GM12875 (cell line): Measurements from ENCODE around the gene TIAL1.

ENCODE experiments used
- H3K4me3 ChIP-seq: one replicate; pipeline ENCODE4 v1.5.1; 2011; ENCODE audit warnings: low read depth, low read length, control low read depth
- CTCF ChIP-seq: IDR thresholded peaks from 2 replicates; pipeline ENCODE4 v1.5.1; 2011; ENCODE audit warnings: low read depth, mild to moderate bottlenecking, control low read depth, inconsistent platforms, low read length, moderate library complexity, borderline replicate concordance; ENCODE audit not compliant: insufficient read depth

Gene TIAL1

GRCh38 chr10:119545310-119545709, 51.5 kb downstream of the TIAL1 start:
- no peak overlapping the region for H3K4me3 ChIP-seq
- no peak for TF ChIP-seq CTCF

GRCh38 chr10:119543814-119544642, 52.7 kb downstream of the TIAL1 start:
- H3K4me3 ChIP-seq = no peak overlapping the region
- no peak for TF ChIP-seq CTCF

DNA sequence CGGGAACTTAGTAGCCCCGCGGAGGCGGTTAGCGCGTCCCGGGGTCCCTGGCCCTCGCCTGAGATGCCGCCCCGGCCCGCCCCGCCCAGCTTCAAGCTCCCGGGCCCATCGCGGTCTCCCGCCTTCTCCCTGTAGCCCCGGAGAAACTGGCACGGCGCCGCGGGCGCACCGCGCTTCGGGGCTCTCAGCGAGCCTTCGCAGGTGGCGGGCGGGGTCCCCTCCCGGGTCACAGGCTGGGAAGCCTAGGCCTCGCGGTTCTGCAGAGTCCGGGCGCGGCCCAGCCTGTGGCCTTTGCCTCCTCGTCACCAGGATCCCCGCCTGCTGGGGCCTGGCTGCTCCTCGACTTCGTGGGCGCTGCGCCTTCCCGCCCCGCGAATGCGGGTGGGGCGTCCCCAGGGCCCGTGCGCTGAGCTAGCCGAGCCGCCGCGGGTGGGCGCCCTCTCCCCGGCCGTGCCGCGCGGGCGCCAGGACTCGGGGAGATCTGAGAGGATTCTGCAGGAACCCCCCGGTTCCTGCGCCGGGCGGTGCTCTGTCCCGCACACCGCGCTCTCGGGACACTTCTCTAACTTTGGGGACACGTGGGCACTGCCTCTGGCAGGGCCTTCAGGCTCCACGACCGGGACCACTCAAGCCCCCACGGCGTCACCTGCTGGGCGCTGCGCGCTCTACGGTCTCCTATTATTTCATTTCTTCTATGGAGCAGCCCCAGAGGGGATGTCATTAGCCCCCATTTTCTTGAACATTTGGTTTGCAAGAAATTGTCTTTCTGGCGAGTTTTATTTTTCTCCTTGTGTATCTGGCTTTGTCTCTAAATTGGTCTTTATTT, 53.6 kb downstream of the TIAL1 start:
- H3K4me3 ChIP-seq = peak overlapping the region; percentile 92
- TF ChIP-seq CTCF = peak; percentile 67

DNA sequence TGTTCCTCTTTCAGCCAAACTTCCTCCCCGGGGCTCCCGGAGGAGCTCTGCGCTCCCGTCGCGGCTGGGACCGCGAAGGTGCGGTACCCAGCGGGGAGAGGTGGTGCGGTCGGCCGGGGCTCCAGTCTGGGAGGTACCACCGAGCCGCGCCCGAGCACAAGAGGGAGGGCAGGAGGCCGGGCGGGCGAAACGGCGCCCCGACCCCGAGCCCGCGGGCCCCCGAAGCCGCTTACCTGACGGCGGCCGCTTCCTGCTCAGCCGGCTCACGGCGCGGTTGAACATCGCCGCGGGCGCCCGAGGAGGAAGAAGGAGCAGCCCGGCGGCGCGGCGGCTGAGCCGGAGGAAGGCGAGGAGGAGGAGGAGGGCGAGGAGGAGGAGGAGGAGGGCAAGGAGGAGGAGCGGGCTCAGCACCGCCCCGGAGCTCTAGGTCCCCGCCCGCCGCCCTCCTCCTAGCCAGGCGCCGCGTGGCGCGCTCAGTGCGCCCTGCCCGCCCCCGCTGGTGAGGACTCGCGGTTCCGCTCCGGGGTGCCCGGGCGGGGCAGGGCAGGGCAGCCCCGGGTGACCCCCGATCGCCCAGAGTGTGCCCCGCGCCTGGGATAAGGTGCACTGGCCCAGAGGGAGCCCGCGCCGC, 54.3 kb downstream of the TIAL1 start, which contains the start of gene RGS10:
Gene RGS10, minus strand, starts transcription at position 363 of the 631 bp plus-strand sequence. Its CDS starts 81 bp downstream, at position 282.
- no peak for TF ChIP-seq CTCF
- peak within 1 kb of the TSS; percentile 92 for H3K4me3 ChIP-seq

DNA sequence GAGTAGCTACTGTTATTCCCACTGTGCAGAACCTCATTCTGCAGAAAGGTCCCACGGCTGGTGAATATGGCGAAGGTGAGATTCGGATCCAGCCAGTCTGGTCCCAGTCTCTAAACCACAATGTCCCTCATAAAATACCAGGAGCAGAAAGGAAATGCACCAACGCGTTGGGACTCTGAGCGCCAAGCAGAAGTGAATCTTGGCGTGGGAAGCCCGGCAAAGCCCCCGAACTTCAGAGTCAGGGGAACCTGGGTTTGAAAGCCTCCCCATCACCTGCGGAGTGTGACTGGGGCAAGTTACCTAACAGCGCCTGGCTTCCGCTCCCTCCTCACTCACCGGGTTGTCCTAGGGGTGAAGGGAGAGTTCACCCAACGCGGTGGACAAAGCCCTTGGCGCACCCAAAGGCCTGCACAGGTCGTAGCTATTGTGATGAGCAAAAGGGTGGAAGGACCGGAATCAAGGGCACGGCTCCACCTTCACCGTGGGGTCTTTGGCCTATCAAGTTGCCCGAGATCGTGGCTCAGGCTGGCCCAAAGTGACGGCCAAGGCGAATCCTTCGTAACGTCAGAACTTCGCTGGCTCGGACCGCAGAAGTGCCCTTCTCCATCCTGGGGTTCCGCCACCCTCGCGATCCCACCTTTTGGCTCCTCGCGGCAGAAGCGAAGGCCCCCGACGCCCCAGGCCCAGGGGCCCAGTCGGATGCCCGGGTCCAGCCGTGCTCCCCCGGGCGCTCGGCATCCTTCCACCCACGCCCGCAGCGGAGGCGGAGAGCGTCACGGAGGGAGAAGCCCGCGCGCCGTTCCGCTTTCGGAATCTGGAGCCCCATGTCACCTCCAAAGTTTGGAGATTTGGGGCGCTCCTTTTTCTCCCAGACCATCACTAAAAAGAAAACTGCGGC, 55.1 kb downstream of the TIAL1 start:
- peak overlapping the region; percentile 92 for H3K4me3 ChIP-seq

More for the DNA sequence above, 55.1 kb downstream of the TIAL1 start:
- TF ChIP-seq CTCF = no peak
